HG03571 (cell line): ENCODE data around the gene SFSWAP.

Experiments used
- ATAC-seq: cut with Tn5 transposase; IDR thresholded peaks from one replicate; pipeline ENCODE4 v1.9.1; 2021; ENCODE audit not compliant: unreplicated experiment

Gene SFSWAP

DNA sequence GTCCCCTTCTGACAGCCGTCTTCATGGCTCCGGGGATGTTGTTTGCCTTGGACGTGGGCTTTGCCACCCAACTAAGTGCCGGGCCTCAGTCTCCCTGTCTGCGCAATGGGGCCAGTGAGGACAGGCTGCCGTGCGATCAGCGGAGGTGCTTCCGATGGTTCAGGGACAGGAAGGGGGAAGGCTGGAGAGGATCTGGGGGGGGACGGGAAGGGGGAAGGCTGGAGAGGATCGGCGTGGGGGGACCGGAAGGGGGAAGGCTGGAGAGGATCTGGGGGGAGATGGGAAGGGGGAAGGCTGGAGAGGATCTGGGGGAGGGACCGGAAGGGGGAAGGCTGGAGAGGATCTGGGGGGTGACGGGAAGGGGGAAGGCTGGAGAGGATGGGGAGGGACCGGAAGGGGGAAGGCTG is 120.7 kb downstream of the SFSWAP start:
- no peak for ATAC-seq

DNA sequence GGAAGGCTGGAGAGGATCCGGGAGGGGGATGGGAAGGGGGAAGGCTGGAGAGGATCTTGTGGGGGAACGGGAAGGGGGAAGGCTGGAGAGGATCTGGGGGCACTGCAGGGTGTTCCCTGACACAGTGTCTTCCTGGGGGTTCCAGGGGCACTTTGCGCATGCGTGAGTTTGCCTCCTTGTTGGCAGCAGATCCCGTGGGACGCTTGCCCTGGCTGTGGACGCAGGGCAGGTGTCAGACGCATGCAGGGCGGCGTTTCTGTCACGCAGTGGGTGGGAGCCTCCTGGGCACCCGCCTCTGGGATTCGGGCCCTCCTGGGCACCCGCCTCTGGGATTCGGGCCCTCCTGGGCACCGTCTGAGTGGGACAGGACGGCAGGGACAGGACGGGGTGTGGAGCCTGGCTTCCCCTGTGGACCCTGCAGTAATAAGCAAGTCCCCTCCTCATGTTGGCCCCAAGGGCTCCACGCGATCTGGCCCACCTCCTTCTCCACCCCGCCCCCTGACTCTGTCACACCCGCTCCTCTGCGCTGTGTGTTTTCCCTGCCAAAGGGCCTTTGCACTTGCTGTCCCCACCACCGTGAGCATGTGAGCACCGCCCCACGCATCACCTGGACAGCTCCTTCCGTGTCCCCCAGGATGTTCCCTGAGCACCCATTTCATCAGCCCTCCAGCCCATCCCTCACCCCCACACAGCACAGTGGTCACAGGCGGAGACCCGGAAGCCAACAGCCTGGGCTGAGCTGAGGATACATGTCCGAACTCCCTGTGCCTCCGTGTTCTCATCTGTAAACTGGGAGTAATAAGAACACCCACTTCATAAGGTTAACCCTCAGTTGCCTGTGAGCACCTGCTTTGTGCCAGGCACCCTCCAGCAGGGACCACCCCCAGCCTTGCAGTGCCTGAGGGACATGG is 121.7 kb downstream of the SFSWAP start:
- ATAC-seq = no peak

DNA sequence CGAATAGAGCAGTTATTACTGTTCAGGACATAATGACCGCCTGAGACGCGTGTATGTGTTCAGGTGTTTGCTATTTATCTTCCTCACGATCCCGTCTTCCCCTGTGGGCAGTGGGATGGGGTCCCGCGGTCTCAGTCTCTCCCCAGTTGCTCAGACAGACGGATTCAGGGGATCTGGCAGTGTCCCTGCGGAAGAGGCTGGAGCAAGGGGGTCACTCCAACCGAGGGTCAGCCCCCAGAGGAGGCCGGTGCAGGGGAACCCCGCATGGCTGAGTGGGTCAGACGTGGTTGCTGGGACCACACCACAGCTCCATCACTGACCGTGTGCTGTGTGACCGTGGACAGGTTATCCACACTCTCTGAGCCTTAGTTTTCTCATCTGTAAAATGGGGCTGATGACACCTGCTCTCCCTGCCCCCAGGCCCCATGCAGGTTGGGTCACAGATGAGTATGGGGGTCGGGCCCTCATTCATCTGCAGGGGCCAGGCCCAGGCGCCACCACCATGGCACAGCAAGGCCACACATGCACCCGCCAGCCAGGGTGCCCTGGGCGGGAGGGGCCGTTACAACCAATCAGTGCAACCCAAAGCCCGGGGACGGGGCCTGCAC is 122.5 kb downstream of the SFSWAP start:
- ATAC-seq = no peak

DNA sequence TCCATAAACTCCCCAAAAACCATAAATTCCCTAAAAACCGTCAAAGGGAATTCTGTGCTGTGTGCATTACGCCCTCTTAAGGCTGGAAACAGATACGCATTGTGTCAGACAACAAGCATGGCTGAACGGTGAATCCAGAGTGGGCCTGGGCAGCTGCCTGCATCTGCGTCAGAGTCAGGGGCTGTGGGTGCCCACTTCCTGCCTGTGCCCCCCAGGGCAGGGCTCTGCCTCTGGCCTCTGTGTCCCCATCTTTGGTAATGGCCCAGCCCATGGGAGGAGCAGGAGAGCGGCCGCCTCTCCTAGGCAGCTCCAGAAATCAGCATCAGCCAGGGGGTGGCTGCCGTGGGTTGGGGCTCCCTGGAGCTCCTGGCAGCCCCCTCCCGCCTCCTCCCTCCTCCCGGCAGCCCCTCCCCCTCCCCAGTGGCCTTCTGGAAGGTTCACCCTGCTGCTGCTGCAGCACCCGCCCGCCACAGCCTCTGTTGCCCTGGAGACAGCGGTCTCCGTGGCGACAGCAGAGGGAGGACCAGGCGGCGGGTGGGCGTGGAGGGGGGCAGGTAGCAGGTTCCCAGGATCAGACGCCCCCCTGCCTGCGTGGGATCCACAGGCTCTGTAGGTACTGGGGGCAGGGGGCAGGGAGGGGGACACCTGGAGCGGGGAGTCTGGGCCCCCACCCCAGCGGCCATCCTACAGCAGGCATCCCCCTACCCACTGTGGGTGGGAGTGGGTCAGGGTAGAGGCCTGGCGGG is 123.2 kb downstream of the SFSWAP start:
- no peak for ATAC-seq

DNA sequence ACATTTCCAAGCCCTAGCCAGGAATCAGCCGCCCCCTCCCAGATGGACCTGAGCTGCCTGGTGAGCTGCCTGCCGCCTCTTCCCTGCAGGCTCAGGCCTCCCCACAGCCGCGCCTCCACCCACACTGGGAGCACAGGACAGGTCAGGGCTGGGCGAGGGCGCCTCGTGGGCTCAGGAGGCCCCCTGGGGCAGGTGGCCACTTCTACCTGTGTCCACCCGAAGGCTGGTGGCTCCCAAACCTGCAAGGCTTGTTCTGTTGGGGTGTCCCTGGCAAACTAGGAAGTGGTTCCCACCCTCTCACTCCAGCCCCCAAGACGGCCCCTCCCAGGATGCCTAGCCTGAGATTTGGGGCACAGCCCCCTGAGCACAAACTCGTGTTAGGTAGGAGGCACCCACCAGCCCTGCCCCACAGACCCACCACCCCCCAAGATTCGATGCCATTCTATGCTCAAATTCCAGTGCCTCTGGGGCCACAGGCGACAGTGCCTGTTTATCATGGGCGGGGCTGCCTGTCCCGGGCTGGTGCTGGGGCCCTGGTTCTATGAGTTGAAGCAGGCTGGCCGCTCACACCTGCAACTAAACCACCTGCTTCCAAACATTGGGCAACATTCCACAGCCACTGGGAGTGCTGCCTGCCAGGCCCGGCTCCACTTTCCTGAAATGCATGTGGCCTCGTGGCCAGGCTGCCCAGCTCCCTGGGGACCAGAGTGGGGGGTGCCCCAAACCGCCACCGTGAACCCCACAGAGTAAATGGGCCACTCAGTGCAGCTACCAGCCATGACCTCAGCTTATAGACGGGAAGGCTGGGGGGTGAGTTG is 124.1 kb downstream of the SFSWAP start:
- no peak for ATAC-seq

DNA sequence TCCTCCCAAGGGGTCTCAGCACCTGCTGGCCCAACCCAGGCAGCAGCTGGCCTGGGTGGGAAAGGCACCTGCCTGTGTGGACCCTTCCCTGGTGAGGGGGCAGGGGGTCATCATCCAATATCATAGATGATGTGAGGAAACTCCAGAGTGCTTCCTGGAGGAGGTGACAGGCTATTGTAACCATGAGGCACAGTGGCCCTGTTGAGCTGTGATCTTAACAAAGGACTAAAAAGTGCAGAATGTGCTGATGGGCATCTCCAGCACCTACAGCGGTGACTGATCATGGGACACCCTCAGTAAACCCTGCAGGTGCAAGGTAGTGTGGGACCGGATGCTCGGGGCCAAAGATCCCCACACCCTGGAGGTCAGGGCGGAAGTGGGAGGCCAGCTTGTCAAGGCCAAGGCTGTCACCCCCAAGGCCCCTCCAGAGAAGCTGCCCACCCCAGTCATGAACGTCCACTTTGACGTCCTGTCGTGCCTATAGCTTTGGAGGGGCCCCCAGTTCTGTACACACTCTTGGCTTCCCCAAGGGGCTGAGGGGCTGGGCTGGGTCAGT is 124.8 kb downstream of the SFSWAP start:
- ATAC-seq = no peak

DNA sequence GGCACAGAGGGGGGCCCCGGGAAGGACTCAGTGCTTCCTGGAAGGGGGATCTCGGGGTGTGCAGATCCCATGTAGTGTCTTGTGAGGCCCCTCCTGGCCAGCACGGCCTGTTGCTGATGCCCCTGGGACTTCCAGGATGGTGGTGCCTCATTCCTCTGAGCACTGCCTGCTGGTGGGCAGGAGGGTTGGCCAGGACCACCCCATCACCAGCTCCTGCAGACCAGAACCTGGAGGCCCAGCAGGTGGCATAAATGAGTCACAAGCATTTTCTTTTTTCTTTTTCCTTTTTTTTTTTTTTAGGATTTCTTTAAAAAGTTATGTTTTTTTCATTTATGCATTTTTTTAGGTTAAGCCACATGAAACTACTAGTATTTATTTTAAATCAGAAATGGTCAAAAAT is 125.3 kb downstream of the SFSWAP start:
- ATAC-seq = no peak

DNA sequence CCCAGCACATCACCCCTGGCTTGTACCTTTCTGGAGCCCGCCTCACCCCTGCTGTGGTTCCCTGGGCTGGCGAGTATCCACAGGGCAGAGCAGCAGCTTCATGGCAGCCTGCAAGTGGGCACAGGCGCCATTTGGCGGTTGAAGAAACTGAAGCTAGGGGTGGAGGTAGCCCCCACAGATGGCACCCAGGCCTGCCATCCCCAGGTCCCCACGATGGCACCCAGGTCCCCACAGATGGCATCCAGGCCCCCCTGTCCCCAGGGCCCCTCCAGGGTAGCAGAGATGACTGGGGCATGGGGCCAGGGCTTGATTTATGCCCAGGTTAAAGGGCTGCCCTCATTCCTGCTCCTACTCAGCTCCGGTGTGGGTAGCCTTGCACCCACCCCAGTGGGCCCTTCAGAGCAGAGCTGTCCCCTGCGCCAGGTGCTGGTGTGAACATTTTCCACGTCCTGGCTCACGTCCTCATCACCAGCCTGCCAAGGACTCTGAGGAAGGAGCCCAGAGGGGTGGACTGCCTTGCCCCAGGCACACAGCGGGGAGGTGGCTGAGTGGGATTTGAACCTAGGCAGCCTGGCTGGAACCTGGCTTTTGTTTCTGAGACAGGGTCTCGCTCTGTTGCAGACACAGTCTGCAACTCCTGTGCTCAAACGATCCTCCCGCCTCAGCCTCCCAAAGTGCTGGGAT is 126.0 kb downstream of the SFSWAP start:
- no peak for ATAC-seq

DNA sequence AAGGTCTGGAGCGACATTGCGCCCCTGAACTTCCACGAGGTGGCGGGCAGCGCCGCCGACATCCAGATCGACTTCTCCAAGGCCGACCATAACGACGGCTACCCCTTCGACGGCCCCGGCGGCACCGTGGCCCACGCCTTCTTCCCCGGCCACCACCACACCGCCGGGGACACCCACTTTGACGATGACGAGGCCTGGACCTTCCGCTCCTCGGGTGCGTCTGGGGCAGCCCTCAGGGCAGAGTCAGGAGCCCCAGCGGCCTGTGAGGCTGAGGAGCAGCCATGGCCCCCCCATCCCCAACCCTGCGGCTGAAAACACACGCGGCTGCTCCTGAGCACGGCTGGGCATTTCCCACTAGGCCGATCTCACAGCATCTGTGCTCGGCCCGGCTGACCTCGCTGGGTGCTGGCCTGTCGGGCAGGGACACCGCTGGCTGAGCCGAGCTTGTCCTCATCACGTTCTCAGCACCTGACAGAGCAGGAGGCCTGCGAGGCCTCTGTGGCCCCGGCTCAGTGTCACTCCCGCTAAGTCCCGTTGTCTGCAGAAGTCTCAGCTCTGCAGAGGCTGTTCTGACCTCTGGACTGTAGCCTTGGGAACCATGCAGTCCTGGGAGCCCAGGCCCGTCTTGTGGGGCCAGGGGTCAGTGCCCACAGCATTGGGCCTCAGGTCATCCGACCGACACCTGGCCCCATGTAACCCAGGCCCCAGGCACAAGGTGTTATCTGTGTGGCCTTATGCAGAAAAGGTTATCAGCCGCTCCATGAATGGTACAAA is 129.9 kb downstream of the SFSWAP start:
- ATAC-seq = no peak

DNA sequence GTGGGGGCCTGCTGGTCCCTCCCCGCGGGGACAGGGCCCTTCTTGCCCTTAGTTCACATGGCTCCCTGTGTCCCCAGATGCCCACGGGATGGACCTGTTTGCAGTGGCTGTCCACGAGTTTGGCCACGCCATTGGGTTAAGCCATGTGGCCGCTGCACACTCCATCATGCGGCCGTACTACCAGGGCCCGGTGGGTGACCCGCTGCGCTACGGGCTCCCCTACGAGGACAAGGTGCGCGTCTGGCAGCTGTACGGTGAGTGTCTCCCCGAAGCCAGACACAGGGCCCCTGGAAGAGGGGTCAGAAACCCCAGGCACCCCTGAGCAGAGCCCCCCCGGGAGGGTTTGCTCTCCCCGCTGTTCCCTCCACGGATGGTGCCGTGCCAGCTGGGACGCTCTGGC is 130.7 kb downstream of the SFSWAP start:
- ATAC-seq = no peak

DNA sequence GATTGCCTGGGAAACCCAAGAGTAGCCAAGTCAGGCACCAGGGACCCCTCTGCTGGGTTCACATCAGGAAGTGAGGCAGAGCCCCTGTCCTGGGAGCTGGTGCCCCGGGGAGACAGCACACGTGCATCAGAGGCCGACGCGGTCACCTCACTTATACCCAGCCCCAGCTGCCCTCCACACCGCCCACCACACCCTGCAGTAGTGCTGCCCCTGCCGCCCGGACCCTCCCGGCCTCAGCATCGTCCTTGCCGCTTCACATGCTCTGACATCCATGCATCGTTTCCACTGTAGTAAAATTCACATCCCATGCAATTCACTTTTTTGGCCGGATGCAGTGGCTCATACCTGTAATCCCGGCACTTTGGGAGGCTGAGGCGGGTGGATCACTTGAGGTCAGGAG is 131.3 kb downstream of the SFSWAP start:
- ATAC-seq = no peak

DNA sequence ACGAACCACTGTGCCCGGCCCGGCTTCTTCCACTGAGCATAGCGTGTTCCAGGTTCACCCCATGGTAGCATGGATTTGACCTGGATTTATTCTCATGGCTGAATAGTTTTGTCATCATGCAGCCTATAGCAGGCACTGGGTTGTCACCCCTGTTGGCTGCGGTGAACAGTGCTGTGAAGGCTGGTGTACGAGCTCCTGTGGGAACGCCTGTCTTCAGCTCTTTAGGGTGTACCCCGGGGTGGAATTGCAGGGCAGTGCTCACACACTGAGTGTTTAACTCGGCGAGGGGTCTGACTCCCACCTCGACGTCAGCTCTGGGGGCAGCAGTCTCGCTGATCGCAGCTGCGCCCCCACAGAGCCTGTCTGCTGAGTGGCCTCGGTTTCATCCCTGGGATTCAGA is 132.6 kb downstream of the SFSWAP start:
- no peak for ATAC-seq

DNA sequence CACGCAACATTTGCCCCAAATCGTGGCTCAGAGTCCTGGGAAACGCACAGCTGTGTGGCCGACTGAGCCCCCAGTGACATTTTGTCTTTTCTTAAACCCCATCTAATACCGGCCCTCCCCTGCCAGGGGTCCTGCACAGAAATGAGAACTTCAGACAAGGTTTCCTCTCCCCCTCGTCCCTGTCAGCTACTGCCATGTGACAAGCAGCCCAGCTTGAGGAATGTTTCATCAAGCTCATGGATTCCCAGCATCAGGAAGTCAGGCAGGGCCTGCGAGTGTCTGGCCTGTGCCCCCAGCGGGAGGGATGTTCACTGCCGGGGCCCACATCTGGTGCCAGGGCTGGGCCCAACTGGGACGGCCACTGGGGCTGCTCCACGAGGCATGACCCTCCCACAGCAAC is 133.2 kb downstream of the SFSWAP start:
- ATAC-seq = no peak

DNA sequence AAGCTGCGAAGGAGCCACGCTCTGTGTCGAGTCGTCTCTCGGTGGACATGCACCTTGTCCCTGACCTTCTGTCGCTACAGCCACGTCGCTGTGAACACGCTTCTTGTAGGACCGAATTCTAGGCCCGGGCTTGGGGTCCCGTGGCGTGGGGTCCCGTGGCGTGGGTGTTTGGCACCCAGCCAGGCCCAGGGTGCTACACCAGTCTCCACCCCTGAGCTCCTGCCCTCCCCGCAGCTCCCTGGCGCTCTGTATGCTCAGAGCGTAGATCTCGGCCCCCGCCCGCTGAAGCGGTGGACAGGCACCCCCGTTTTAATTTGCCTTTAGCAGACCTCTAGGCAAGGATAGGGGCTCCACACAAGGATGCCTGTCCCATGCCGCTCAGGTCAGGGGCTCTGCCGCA is 133.8 kb downstream of the SFSWAP start:
- no peak for ATAC-seq

DNA sequence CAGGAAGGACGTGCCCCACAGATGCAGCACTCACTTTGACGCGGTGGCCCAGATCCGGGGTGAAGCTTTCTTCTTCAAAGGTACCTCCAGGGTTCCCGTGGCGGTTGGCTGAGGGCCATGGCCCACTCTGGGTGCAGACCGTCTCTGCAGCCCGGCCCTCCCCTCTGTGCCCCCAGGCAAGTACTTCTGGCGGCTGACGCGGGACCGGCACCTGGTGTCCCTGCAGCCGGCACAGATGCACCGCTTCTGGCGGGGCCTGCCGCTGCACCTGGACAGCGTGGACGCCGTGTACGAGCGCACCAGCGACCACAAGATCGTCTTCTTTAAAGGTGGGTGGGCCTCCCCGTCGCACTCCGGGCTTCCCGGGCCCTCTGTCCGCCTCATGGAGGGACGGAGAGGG is 134.2 kb downstream of the SFSWAP start:
- no peak for ATAC-seq

DNA sequence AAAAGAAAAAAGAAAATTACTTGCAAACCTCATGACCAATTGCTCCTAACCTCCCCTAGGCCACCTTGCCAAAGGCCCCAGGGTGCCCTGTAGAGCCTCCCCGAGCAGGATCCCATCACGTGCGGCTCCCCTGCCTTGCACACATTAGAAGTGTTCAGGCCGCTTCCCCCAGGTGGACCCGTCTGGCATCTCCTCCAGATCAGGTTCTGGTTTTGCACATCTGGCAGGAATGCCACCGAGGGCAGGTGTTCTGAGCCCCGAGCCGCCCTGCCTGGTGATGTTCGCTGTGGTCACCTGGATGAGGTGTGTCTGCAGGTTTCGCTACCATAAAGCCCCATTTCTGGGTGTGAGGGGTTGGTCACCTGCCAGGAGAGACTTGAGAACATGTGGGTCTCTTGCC is 136.6 kb downstream of the SFSWAP start:
- no peak for ATAC-seq

DNA sequence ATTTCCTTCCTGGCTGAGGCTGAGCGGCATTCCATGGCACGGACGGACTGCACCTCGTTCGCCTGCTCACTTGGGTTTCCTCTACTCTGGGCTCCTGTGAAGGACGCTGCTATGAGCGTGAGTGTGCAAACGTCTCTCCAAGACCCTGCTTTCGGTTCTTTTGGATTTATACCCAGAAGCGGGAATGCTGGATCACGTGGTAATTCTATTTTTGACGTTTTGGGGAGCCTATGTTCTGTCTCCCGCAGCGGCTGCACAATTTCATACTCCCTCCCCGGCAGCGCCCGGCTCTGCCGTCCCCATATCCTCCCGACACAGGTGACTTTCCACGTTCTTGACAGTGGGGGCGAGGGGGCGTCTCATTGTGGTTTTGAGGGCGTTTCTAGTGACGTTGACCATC is 137.9 kb downstream of the SFSWAP start:
- no peak for ATAC-seq
